Measurements from ENCODE around the gene MCM3AP.

Gene MCM3AP

GRCh38 chr21:46273341-46273740 lies 12.1 kb downstream of the MCM3AP start:
- no peak for DNase-seq (ENCODE audit: low read depth)

DNA sequence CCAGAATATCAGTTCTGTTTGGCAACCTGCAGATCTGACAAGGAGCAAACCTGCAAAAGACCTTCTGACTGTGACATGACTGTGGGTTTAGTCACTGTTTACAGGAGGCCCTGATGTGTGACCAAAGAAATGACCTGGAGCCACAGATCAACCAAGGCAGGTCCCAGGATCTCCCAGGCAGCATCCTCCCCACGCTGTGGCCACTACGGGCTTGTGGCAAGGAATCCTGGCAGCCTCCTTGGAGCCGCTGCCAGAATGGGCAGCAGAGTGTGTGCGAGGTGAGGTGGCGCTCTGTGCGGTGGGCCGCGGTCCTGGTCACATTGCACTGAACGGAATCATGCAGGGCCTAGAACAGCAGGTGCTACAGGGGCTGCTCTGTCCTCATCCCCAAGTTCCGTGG lies 15.9 kb downstream of the MCM3AP start:
- DNase-seq (ENCODE audit: low read depth): no peak

DNA sequence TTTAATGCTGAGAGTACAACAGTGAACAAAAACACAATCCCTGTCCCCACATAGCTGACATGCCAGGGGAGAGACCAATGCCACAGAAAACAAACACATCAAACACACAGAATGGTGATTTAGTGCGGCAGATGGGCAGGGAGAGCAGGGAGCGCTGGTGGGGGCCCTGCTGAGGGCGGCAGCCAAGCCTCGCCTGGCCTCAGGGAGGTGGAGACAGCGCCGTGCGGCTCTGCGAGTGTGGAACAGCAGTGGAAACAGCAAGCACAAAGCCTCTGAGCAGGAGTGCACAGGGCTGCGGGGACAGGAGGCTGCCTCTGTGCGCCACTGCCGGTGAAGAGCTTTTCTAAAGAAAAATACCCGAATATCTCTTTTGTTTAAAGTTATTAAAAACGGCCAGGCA lies 17.0 kb downstream of the MCM3AP start:
- DNase-seq (ENCODE audit: low read depth): no peak

- no peak for DNase-seq (ENCODE audit: low read depth)
Observed at GRCh38 chr21:46266946-46267345, 18.5 kb downstream of the MCM3AP start.

- no peak for DNase-seq (ENCODE audit: low read depth)
Observed at GRCh38 chr21:46265736-46266525, 19.5 kb downstream of the MCM3AP start.

- DNase-seq (ENCODE audit: low read depth): no peak
Observed at GRCh38 chr21:46264690-46265144, 20.7 kb downstream of the MCM3AP start.

- DNase-seq (ENCODE audit: low read depth): no peak
Observed at GRCh38 chr21:46264046-46264689, 21.2 kb downstream of the MCM3AP start.

DNA sequence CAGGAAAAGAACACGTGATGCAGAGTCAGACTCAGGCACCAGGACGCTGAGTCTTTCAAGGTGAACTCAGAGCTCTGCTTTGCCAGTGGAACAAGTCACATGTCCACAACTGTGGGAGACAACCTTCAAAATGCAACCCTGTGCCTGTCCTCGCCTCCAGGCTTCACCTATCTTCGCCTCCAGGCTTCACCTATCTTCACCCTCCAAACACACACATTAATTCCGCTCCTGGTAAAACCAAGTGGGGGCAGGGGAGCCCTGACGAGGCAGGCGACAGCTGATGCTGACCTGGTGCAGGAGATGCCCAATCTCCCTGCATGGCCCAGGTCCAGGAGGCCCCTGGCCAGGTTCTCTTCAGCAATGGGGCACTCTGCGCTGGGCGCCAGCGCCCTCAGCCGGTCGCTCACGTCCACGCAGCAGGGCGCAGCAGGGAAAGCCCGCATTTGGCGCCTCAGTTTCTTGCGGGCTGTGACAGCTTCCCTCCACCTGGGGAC lies 28.9 kb downstream of the MCM3AP start:
- DNase-seq (ENCODE audit: low read depth): no peak

GRCh38 chr21:46255758-46256337 lies 29.6 kb downstream of the MCM3AP start:
- DNase-seq (ENCODE audit: low read depth): no peak

DNA sequence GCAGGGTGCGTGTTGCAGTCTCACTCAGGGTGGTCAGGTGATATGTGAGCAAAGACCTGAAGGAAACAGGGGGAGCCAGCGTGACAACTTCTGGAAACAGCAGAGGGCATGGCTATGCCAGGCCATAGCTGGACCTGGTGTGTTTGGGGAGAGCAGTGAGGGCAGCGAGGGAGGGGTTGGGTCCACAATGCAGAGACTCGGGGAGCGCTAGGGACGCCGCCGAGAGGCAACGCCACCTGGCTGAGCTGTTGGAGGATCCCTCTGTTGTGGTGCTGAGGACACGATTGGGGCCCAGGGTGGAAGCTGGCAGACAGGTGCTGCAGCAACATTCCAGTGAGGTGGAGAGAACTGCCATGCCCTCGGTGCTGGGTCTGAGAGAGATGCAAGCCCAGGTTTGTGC lies 30.2 kb downstream of the MCM3AP start:
- no peak for DNase-seq (ENCODE audit: low read depth)

- no peak for DNase-seq (ENCODE audit: low read depth)
Observed at GRCh38 chr21:46254208-46254975, 31.0 kb downstream of the MCM3AP start.

GRCh38 chr21:46253610-46254124 lies 31.7 kb downstream of the MCM3AP start:
- DNase-seq (ENCODE audit: low read depth): peak; percentile 9

- no peak for DNase-seq (ENCODE audit: low read depth)
Observed at GRCh38 chr21:46252840-46253239, 32.6 kb downstream of the MCM3AP start.

DNA sequence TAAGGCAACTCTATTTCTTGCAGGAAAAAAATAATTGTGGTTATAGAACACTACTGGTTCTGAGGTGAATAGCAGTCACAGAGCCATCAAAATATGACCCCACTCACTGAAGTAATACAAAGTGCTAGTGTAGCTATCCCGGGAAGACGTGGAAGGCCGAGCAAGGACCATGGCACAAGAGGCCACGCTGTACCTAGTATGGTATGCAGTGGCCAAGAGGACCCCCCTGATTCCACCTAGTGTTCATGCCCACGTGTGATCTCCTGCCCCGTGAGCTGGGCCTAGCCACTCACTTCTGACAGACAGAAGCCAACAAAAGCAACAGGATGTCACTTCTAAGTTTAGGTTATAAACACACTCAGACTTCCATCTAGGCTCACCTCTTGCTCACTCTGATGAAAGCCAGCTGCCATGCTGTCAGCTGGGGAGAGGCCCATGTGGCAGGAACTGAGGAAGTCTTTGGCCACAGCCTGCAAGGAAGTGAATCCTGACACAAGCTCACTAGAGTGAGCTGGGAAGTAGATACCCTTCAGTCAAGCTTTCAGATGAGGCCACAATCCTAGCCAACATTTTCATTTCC lies 35.2 kb downstream of the MCM3AP start:
- DNase-seq (ENCODE audit: low read depth): no peak

- no peak for DNase-seq (ENCODE audit: low read depth)
Observed at GRCh38 chr21:46248827-46249226, 36.6 kb downstream of the MCM3AP start.

GRCh38 chr21:46248422-46248782 lies 37.0 kb downstream of the MCM3AP start:
- DNase-seq (ENCODE audit: low read depth): no peak

- DNase-seq (ENCODE audit: low read depth): no peak
Observed at GRCh38 chr21:46247699-46248421, 37.6 kb downstream of the MCM3AP start.

DNA sequence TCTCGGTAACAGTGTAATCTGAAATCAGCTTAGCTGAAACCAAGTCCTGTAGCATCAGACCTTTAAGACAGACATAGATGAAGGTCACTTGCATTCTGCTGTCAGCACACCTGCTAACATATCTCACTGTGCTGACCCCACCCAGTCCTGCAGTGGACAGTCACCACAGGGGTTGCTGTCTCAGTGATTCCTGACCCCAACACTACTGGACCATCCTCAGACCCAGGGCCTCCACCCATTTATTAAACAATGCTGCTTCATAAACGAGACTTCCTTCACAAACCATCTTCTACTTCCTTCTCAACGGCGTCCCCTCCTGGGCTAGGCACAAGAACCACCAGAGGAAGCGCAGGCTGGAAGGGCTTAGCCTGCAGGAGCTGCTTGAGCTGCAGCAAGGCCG lies 39.1 kb downstream of the MCM3AP start:
- DNase-seq (ENCODE audit: low read depth): no peak

DNA sequence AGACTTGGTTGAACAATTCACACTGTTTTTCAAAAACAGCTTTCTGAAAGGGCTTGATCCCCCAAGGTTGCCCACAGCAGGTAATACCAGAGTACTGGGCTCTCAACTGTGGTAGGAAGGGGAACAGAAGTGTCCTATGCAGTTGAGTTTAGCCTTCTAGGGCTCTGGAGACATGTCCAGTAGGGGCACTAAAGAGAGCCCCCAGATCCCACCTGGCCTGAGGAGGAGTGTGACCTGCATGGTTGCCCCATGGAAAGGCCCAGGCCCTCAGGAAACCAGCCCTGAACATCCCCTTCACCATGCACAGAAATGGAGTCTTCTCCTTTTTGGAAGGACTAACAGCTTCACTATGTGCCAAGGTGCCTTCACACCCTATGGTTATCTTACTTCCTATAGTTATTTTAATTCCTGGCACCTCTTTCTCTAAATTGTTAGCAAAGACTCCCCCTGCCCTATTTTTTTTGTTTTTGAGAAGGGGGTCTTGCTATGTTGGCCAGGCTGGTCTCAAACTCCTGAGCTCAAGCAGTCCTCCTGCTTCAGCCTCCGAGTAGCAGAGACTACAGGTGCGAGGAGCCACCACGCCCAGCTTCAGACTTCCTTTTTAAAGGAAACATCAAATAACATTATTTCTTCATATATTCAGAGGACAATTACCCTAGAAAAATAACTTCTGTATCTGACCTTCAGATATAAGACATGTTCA lies 40.0 kb downstream of the MCM3AP start:
- no peak for DNase-seq (ENCODE audit: low read depth)

DNA sequence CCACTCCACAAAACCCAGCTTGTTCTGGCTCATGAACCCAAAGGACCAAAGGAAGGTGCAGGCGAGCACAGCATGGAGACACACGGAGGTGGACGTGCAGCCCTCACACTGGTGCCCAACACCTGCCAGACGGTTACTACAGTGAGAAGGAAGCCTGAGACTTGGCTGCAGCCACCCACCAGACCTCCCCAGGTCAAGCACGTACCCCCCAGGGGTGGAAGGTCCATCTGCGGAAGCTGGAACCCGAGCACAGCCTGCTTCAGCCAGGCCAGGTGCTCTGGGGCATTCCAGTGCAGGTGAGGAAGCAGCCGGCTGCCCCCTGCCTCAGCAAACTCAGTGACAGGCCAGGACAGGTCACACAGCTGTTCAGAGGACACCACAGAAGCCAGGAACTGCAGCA lies 40.8 kb downstream of the MCM3AP start:
- DNase-seq (ENCODE audit: low read depth): no peak

All from stimulated activated CD8-positive, alpha-beta memory T cell treated with anti-CD3 and anti-CD28 coated beads, Interleukin-7, amount 100 ng/mL, for 24 hours (primary cell).